Left lung (tissue), 10 donors: ENCODE measurements around the gene LRRC4C. TPM values are rescaled to one million over a fixed set of nuclear protein-coding genes. Genes with fewer than 3 reads are reported as not detected.

Experiments
- ATAC-seq: fragments of 200-7000 bp; cut with Tn5 transposase; one replicate; pipeline ENCODE4 v1.9.1; 2020; ENCODE audit warnings: moderate library complexity
- DNase-seq, 4 donors: peaks; one replicate each; pipeline ENCODE4 v3.0.0-alpha.2; 2013 to 2020
- H3K27ac ChIP-seq, 2 donors: fragments of 200-600 bp; sonication (generic) in 1 of 2; one replicate each; pipeline versions ENCODE4 v1.5.0 to v1.8.0; 2020 to 2021
- H3K27me3 ChIP-seq, 2 donors: fragments of 200-600 bp; sonication (generic) in 1 of 2; one replicate each; pipeline versions ENCODE4 v1.5.0 to v1.8.0; 2020 to 2021
- H3K36me3 ChIP-seq, 2 donors: fragments of 200-600 bp; sonication (generic) in 1 of 2; one replicate each; pipeline versions ENCODE4 v1.5.0 to v1.8.0; 2020 to 2021
- H3K4me1 ChIP-seq, 2 donors: fragments of 200-600 bp; one replicate each; pipeline ENCODE4 v1.8.0; 2021
- H3K4me3 ChIP-seq, 2 donors: fragments of 200-600 bp; sonication (generic) in 1 of 2; one replicate each; pipeline versions ENCODE4 v1.5.0 to v1.8.0; 2020 to 2021; ENCODE audit warnings: mild to moderate bottlenecking in 1 of 2
- H3K9me3 ChIP-seq, 2 donors: fragments of 200-600 bp; sonication (generic) in 1 of 2; one replicate each; pipeline versions ENCODE4 v1.5.0 to v1.8.0; 2020 to 2021
- intact Hi-C, 2 donors: fragments of 100-400 bp; cut with DNase I; formaldehyde crosslinking; loops; one replicate each; pipeline versions ENCODE4 v1.11.2 to v1.14.2; 2022
- polyA plus RNA-seq, 6 donors: library from polyadenylated mRNA; unstranded; fragments of 120-200 nt; gene quantifications; one replicate each; pipeline ENCODE4 v1.2.1, GENCODE V29; 2013; ENCODE audit not compliant: insufficient read length in 6 of 6
- total RNA-seq, 2 donors: library from RNA; stranded (reverse); fragmentation: NEBNext Ultra II Directional; extraction: Animal tissue kit (Norgen Biotek cat#: 25700); gene quantifications; one replicate each; pipeline ENCODE4 v1.2.1, GENCODE V29; 2021
- TF ChIP-seq, protein P1 (sequence below), 2 donors: fragments of 200-600 bp; sonication (generic) in 1 of 2; IDR thresholded peaks; one replicate each; pipeline versions ENCODE4 v1.5.0 to v1.8.0; 2021; ENCODE audit warnings: antibody characterized with exemption in 2 of 2
- donor health status: DM: no; HTN: yes; CAD: no.
- donor health status: DM: no; HTN: no; CAD: no.

Gene LRRC4C
- total and polyA plus RNA-seq, 8 donors = 0.50 to 6.8 (median 4.2) TPM

DNA sequence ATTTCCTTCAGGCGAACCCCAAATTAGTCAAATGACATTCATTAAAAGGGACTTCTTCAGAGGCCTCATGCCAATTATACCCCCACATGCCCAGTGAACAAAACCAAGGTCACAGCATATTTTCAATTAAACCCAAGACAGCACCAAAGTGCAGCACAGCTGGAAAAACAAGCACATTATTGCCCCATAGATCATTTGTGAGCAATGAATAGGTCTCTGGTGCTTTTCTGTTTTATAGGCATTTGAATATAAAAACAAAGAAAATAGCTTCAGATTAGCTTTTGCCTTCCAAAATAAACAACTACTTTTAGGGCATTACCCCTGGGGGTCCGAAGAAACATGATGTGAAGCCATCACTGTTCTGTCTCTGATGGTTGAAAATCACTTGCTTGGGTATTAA is 1319.9 kb downstream of the LRRC4C start:
- ATAC-seq = no peak
- H3K36me3 ChIP-seq = no peaks in the 10 kb centered on the region
- no peak overlapping the region for H3K4me3 ChIP-seq
- no peak for DNase-seq
- H3K4me1 ChIP-seq = no peaks in the 10 kb centered on the region
- H3K27ac ChIP-seq = no peak overlapping the region
- TF ChIP-seq, protein P1, sequence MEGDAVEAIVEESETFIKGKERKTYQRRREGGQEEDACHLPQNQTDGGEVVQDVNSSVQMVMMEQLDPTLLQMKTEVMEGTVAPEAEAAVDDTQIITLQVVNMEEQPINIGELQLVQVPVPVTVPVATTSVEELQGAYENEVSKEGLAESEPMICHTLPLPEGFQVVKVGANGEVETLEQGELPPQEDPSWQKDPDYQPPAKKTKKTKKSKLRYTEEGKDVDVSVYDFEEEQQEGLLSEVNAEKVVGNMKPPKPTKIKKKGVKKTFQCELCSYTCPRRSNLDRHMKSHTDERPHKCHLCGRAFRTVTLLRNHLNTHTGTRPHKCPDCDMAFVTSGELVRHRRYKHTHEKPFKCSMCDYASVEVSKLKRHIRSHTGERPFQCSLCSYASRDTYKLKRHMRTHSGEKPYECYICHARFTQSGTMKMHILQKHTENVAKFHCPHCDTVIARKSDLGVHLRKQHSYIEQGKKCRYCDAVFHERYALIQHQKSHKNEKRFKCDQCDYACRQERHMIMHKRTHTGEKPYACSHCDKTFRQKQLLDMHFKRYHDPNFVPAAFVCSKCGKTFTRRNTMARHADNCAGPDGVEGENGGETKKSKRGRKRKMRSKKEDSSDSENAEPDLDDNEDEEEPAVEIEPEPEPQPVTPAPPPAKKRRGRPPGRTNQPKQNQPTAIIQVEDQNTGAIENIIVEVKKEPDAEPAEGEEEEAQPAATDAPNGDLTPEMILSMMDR (IDR thresholded peaks at IDR 0.05) = no peak
- intact Hi-C loops = loop anchor here in 1 of 2 donors (10.0 kb wide), 1 partner anchor 155 kb away; no protein-coding TSS in a partner anchor
- H3K9me3 ChIP-seq = no peaks in the 10 kb centered on the region
- no peaks in the 10 kb centered on the region for H3K27me3 ChIP-seq

DNA sequence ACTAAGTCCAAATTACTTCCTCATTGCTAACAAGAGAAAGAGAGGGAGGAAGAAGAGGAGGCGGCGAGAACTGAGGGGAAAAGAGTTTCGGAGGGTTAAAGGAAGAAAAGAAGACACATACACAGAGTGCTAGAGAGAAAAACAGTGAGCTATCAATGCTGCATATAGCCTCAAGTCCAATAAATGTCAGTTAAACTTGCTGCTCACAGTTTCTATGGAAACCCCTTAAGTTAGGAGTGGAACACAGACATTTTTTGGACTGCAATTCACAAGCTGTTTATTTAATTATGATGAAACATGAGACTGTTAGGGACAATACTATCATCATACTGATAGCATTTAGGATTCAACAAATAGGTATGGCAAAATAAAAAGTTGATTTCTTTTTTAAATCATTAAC is 1320.4 kb downstream of the LRRC4C start:
- no peak for ATAC-seq
- H3K4me3 ChIP-seq = no peak overlapping the region
- intact Hi-C loops = loop anchor here in 1 of 2 donors (10.0 kb wide), 1 partner anchor 156 kb away; no protein-coding TSS in a partner anchor
- H3K4me1 ChIP-seq = no peaks in the 10 kb centered on the region
- no peak overlapping the region for H3K27ac ChIP-seq
- DNase-seq = peak in 2 of 4 donors; percentile 57 to 66
- H3K9me3 ChIP-seq = no peaks in the 10 kb centered on the region
- TF ChIP-seq, protein P1 (IDR thresholded peaks at IDR 0.05) = no peak
- no peaks in the 10 kb centered on the region for H3K27me3 ChIP-seq
- no peaks in the 10 kb centered on the region for H3K36me3 ChIP-seq

DNA sequence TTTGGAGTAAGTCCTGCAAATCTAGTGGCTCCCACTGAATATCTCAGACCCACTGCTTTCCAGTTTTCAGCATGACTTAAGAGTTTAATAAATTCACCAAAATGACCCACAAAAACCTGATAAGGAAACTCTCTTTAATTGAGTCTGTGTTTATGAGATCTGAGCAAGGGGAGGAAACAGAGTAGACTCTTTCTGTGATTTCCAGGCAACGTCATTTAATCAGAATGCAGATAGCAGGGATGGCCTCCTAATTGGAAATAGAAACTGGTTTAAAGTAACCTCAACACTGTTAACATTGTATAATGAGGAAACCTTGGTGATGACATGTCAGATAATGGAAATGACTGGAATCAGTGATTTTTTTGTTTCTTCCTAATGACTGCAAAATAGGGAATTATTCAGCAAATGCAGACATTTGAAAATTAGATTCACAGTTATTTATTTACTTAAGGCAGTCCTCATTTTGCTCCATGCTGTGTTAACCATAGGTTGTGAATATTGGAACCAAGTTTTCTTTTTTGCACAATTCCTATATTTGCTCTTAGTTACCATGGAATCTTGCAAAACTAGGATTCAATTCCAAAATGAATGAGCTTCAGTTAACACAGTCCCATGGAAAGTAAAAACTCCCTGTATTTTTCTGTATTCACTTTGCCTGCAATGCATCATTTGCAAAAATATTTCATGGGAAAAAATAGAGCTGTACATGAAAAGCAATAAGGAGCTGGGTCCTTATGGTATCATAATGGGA is 1324.5 kb downstream of the LRRC4C start:
- no peaks in the 10 kb centered on the region for H3K36me3 ChIP-seq
- H3K27me3 ChIP-seq = no peaks in the 10 kb centered on the region
- intact Hi-C loops = loop anchor here in 1 of 2 donors (10.0 kb wide), 1 partner anchor 160 kb away; no protein-coding TSS in a partner anchor
- no peaks in the 10 kb centered on the region for H3K9me3 ChIP-seq
- H3K4me1 ChIP-seq = no peaks in the 10 kb centered on the region
- H3K27ac ChIP-seq = no peak overlapping the region
- DNase-seq (no peak), ATAC-seq (no peak)
- no peak overlapping the region for H3K4me3 ChIP-seq
- TF ChIP-seq, protein P1 (IDR thresholded peaks at IDR 0.05) = no peak

DNA sequence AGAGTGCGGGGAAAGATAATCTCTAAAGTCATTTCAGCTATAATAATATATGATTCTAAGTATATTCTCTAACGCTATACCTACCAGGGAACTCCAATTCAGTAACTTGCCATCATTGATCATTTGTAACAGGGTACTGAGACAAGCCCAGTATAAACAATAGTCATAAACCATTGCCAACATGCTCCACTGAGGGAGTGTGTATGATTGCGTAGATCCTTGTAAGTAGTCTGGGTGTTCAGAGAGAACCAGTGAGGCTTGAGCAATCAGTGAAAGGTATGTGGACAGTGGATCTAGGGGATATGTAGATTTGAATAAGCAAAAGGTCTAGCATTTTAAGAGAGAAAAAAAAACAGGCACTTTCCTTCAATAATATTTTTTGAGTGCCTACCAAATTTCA is 1326.0 kb downstream of the LRRC4C start:
- H3K36me3 ChIP-seq = no peaks in the 10 kb centered on the region
- no peak overlapping the region for H3K27ac ChIP-seq
- H3K27me3 ChIP-seq = no peaks in the 10 kb centered on the region
- intact Hi-C loops = loop anchor here in 1 of 2 donors (10.0 kb wide), 1 partner anchor 161 kb away; no protein-coding TSS in a partner anchor
- no peaks in the 10 kb centered on the region for H3K9me3 ChIP-seq
- H3K4me1 ChIP-seq = no peaks in the 10 kb centered on the region
- TF ChIP-seq, protein P1 (IDR thresholded peaks at IDR 0.05) = no peak
- DNase-seq (no peak), ATAC-seq (no peak)
- H3K4me3 ChIP-seq = no peak overlapping the region

DNA sequence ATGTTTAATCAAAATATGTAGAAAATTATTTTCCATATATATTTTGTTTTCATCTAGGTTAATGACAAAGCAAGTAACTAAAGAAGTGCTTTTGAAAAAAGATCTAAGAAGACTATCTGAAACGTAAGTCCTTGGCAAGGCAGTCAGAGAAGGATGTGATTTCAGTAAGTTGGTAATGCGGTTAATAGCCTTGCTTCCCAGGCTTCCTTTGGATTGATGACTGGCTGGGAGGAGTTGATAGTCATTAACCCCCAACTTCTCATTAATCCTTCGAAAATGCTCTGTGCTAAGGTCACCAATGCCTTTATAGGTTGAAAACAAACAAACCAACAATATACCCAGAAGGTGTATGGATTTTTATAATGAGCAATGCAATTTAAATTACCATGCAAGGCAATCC is 1326.5 kb downstream of the LRRC4C start:
- H3K4me3 ChIP-seq = no peak overlapping the region
- no peaks in the 10 kb centered on the region for H3K4me1 ChIP-seq
- intact Hi-C loops = loop anchor here in 1 of 2 donors (10.0 kb wide), 1 partner anchor 162 kb away; no protein-coding TSS in a partner anchor
- H3K27me3 ChIP-seq = no peaks in the 10 kb centered on the region
- no peak for ATAC-seq
- no peak for DNase-seq
- TF ChIP-seq, protein P1 (IDR thresholded peaks at IDR 0.05) = no peak
- no peaks in the 10 kb centered on the region for H3K9me3 ChIP-seq
- H3K27ac ChIP-seq = no peak overlapping the region
- H3K36me3 ChIP-seq = no peaks in the 10 kb centered on the region
